GM18526 (cell line): ENCODE results near the gene NCBP3.

ENCODE experiments used
- POLR2A ChIP-seq: IDR thresholded peaks from 3 replicates; pipeline ENCODE4 v1.6.1; 2011; ENCODE audit not compliant: insufficient read length; ENCODE audit errors: extremely low read depth

The NCBP3 gene

DNA sequence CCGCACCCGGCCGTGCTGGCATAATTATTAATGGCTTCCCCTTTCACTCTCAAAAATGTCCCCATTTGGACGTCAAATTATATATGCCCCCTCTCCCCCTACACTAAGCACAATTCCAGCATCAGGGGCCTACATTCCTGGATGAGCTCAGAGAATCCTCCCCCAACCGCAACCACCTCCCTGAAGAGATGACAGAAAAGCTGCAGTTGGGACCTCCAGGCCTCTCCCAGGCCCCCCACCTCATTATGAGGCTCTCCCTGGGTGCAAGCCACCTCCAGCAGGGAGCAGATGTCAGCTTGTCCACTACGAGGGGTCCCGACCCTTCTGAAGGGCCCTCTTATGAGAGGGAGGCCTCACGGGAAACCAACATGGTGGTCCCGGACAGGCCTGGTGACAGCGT is 18.5 kb upstream of the NCBP3 start:
- no peak for TF ChIP-seq POLR2A

DNA sequence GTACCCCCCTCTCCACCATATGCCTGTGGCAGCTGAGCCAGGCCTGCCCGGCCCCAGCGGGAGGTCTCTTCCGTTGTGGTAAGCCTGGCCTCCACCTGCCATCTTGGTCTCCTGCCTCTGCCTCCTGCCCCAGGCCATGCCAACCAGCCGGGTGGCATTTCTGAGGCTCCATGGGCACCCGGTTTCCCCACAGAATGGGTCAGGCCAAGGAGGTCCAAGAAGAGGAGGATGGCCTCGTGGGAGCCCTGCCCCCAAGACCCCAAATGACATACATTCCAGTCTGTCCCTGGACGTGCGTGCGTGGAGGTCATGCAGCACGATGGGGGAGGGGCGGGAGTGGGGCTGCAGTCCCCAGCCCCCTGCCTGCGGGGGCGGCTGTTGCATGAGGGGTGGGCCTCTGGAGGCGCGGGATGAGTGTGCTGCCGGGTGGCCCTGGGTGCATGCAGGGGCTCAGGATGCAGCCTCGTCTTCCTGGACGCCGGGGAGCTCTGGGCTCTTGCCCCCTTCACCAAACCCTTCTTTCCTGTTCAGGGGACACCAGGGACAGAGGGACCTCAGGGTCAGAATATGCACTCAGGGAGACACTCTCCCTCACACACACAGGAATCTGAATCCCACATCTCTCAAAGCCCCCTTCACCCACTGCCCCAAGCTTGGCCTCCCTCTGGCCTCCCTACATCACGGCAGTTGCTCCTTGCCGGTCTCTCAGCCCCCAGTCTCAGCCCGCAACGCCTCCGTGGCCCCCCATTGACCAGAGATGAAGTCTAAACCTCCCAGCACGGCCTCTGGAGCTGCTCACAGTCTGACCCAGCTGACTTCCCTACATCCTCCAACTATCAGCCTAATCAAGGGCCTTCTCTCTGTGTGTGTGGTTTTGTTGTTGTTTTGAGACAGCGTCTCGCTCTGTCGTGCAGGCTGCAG is 16.0 kb upstream of the NCBP3 start:
- TF ChIP-seq POLR2A = no peak

DNA sequence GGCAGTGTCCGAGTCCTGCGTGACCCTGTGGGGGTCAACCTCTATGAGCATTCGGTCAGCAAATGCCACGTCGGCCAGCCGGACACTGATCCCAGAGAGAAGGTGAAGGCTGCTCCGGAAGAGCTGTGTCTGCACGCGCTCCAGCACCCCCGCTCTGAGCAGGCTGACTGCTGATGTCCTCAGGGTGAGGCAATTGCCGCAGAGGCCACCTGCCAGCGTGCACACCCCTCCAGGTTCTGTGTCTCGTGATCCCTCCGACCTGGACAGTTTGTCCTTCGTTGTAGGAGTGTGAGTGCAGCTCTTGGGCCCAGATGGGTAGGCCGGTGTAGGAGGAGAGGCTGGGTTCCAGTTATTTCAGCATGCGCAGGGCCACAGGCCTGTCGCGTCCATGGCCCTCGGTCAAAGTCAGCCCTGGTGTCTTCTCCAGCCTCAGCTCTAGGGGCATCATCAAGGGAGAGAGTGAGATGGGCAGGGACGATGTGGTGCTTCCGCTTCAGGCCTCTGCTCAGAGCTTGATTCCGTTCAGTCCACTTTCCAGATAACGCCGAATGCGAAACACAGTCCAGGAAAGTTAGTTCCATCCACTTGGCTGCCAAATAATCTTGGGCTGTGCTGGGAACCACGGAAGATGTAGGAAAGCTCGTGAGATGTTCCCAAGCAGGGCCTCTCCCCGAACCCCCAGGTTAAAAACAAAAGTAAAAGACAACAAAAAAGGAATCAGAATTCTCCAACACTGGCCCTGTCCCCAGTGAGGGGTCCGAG is 15.1 kb upstream of the NCBP3 start:
- TF ChIP-seq POLR2A = no peak

GRCh38 chr17:3859940-3860339 is 13.9 kb upstream of the NCBP3 start:
- no peak for TF ChIP-seq POLR2A

DNA sequence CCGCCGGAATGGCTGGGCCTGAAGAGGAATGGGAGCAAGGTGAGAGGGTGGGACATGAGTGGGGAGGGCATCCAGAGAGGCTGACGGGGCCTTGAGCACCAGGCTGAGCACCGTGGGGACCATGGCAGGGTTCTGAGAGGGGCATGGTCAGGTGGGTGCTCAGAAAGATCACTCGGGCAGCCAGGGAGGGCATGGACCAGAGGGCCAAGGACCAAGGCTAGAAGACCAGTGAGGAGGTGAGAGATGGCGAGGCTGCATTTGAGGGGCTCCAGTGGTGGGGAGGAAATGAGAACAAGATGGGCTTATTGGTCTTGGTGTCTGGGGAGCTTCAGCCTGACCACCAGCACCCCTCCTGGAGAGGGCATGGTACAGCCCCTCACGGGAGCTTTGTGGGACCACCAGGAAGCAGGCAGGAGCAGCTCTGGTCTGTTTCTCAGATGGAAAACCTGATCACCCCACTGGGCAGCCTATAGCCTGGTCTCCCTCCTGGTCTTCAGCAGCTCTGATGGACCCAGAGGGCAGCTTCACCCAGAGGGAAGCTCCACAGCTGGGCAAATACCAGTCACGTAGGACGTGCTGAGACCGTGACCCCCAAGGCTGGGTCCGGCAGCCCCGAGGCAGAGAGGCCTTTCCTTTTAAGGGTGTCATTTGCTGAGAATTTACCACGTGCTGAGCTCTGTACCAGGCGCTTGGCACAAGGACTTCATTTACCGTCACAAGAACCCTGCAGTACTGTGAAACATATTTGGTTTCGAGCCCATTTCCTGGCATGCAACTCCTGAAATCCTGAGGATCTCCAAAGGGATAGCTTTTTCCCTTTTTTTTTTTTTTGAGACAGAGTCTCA is 11.4 kb upstream of the NCBP3 start:
- no peak for TF ChIP-seq POLR2A

GRCh38 chr17:3852561-3852960 is 6.5 kb upstream of the NCBP3 start:
- TF ChIP-seq POLR2A = no peak

DNA sequence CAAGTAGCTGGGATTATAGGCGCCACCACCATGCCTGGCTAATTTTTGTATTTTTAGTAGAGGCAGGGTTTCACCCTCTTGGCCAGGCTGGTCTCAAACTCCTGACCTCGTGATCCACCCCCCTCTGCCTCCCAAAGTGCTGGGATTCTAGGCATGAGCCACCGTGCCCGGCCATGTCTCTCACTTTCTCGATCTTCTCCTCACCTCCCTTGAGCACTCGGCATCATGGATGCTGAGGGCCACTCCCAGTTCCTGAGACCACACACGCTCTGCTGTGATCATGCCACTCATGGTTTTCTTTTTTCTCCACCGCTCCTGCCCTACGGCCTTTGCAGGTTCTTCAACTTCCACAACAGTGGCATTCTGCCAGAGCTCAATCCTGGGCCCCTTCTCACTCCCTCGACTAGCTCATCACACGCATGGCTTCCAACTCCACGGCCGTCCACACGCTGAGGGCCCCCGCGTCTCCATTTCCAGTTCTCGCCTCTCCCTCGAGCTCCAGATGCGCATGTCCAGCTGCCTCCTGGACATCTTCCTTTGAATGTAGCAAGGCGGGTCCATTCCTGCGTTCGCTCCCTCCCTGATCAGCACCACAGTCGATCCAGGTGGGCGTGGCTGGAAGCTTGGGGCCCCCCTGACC is 5.5 kb upstream of the NCBP3 start:
- no peak for TF ChIP-seq POLR2A

DNA sequence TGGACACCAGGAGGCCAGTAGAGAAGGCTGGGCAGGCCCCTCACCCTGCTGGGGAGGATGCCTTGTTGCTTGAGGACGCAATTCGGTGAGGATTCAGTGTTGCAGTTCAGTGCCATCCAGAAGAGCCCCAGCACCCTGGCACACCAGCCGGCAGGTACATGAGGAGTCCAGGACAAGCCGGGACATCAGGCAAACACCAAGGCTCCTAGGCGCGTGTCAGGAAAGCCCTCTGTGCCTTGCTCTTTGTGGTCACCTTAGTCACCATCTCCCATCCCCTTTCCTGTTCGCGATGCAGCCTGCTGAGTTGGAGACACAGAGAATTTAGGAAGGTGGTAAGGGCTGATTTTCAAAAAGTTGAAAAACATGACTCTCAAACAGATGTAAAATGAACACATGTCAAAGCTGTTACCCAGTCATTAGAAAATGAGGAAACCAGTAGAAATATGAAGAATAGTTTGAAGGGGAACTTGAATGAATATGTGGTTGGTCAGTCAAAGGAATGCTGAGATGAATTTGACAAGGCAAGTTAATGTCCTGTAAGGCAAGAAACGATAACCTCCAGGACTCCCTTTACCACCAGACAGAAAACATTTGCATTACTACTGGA is 2.3 kb upstream of the NCBP3 start:
- TF ChIP-seq POLR2A = no peak

GRCh38 chr17:3847165-3847670 is 1.2 kb upstream of the NCBP3 start:
- no peak for TF ChIP-seq POLR2A

DNA sequence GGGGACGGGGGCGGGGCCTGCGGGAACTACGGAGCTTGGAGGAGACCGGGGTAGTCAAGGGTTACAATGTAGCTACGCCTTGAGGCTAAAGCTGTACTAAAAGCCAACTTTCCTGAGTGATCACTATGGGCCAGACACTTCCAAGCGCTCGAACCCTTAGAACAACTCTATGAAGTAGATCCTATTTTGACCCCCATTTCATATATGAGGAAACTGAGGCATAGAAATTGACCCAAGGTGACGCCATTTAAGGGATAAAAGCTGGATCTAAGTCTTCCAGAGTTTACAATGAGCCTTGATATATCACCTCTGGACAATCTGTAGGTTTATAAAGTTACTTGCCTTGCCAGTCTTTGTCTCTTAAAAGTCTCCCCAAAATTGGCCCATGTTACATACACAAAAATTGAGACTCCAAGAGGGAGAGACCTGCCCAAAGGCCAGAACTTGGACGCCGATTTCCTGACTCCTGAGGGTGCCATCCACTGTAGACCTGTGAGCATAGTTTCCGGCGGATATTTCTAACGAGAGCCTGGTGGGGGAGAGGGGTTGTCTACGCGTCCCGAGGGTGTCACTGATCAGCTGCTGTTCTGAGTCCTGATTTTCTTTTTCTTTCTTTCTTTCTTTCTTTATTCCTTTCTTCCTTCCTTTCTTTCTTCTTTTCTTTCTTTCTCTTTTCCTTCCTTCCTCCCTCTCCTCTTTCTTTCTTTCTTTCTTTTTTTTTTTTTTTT is 555 bp upstream of the NCBP3 start:
- no peak for TF ChIP-seq POLR2A

- TF ChIP-seq POLR2A = no peak
Measured at GRCh38 chr17:3845291-3845620, 790 bp downstream of the NCBP3 start.

- TF ChIP-seq POLR2A = no peak
Measured at GRCh38 chr17:3843935-3844516, 2.0 kb downstream of the NCBP3 start.

- no peak for TF ChIP-seq POLR2A
Measured at GRCh38 chr17:3838206-3838605, 7.8 kb downstream of the NCBP3 start.
